ENCODE data around the gene BMPR1B. TPM values are rescaled to one million over a fixed set of nuclear protein-coding genes. Genes with fewer than 3 reads are reported as not detected.

Gene BMPR1B
- total and polyA plus RNA-seq, 2 of the 8 experiments (the other 6 are each of a cell fraction or from before 2014, with no cell fraction given): 0.14 to 1.1 TPM

DNA sequence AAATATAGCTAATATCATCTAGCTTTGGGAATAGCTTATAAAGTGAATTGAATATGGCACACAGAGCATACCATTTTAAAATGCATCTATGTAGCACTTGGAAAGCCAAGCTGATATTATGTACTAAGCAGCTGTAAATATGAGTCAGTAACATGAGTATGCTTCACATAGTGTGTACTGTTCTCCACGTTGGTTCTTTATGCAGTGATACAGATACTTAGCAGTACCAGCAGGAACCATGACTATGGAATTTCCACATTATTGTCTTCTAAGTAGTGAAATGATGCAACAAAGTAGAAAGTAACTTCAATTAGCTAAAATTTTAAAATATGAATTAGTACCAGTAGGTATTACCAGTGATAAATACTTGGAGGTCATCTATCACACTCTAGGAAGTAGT, 320.1 kb downstream of the BMPR1B start:
- Histone ChIP-seq H3K9me3 (ENCODE audit: insufficient read depth in 2 of 2, low read depth in 1 of 2, low read length in 1 of 2) (no peaks in the 10 kb centered on the region), H4K20me1 (replicated peaks in 1 of 2; ENCODE audit: control insufficient read depth in 1 of 2, insufficient read depth in 2 of 2, low read length in 2 of 2) (no peaks in the 10 kb centered on the region), H3K4ac (replicated peaks; ENCODE audit: insufficient read length, low read depth, low read length) (no peak overlapping the region), H3K36me3 (ENCODE audit: control insufficient read depth in 2 of 4, insufficient read depth in 4 of 4, low read length in 3 of 4) (no peaks in the 10 kb centered on the region), H2BK12ac (ENCODE audit: low read depth, low read length) (no peak overlapping the region), H3K4me1 (replicated peaks in 1 of 4; ENCODE audit: control insufficient read depth in 3 of 4, insufficient read depth in 4 of 4, low read length in 3 of 4) (no peaks in the 10 kb centered on the region), H3K27me3 (replicated peaks in 1 of 4; ENCODE audit: control insufficient read depth in 3 of 4, extremely low read depth in 1 of 4, insufficient read depth in 3 of 4, low read length in 3 of 4) (no peaks in the 10 kb centered on the region), H3K4me2 (ENCODE audit: insufficient read depth in 1 of 2, low read depth in 2 of 2, low read length in 2 of 2) (no peak overlapping the region), H3K18ac (ENCODE audit: extremely low read depth, low read length) (no peak overlapping the region), H3K27ac (ENCODE audit: low read depth, low read length) (no peak overlapping the region), H2AK5ac (ENCODE audit: low read depth, low read length) (no peak overlapping the region), H2BK20ac (ENCODE audit: low read length) (no peak overlapping the region), H4K5ac (ENCODE audit: insufficient read length, low read depth, low read length) (no peak overlapping the region), H3K9ac (replicated peaks in 1 of 4; ENCODE audit: extremely low read depth in 1 of 4, low read depth in 3 of 4, low read length in 3 of 4) (no peak overlapping the region), H3K79me1 (ENCODE audit: low read depth, low read length) (no peaks in the 10 kb centered on the region), H3K23ac (ENCODE audit: insufficient read length) (no peak overlapping the region), H3K79me2 (ENCODE audit: control insufficient read depth in 1 of 2, insufficient read depth in 2 of 2, low read length in 2 of 2) (no peaks in the 10 kb centered on the region), H3K56ac (replicated peaks; ENCODE audit: insufficient read length, low read depth, low read length) (no peak overlapping the region), H2AFZ (ENCODE audit: low read length) (no peak overlapping the region), H3K14ac (ENCODE audit: insufficient read length) (no peak overlapping the region), H4K91ac (replicated peaks; ENCODE audit: insufficient read length, low read length) (no peak overlapping the region), H3K23me2 (ENCODE audit: low read depth, low read length) (no peaks in the 10 kb centered on the region), H3K4me3 (ENCODE audit: extremely low read depth in 1 of 4, insufficient read depth in 2 of 4, low read depth in 3 of 4, low read length in 4 of 4) (no peak overlapping the region), H2BK5ac (ENCODE audit: low read depth, low read length) (no peak overlapping the region), H2BK15ac (ENCODE audit: low read length) (no peak overlapping the region), H4K8ac (ENCODE audit: extremely low read depth, insufficient read depth, low read length) (no peak overlapping the region), H2BK120ac (replicated peaks; ENCODE audit: low read depth, low read length) (no peak overlapping the region)
- CTCF ChIA-PET (ENCODE audit: partially characterized antibody): interaction anchor here (0.5 to 0.9 kb wide), 2 partner anchors 44 to 455 kb away, joined by 3 to 4 read pairs; no protein-coding TSS in a partner anchor
- WGBS, 2 experiments (ENCODE audit: extremely low coverage in 1 of 2, insufficient coverage in 1 of 2, insufficient read length in 1 of 2, insufficient replicate concordance in 2 of 2, low coverage in 1 of 2, low lambda C conversion rate in 2 of 2, missing lambda C conversion rate in 1 of 2): 91% methylated on average over 1 of the region's 1 CpG; no CpG with 5 or more reads in 1 of the 2 experiments
- no peak for FAIRE-seq
- DNase-seq (ENCODE audit: low read depth in 1 of 2, low spot score in 2 of 2): no peak
- TF ChIP-seq CHD1 (IDR thresholded peaks at IDR 0.05; ENCODE audit: low read depth, low read length) (no peak), PHF8 (conservative IDR thresholded peaks at IDR 0.05; ENCODE audit: low read depth, low read length) (no peak)
- POLR2A ChIA-PET (ENCODE audit: partially characterized antibody): no interaction called here

Measured in H1 (cell line).